Endometrial microvascular endothelial cells (primary cell): ENCODE measurements around the gene DNAJB8. TPM values are rescaled to one million over a fixed set of nuclear protein-coding genes. Genes with fewer than 3 reads are reported as not detected.

ENCODE experiments used
- in situ Hi-C: cut with HindIII; loops from 2 replicates; pipeline ENCODE4 v1.10.0; 2017; ENCODE audit warnings: low sequenced_read_pairs, low pct_unique_long_range_greater_than_20kb; ENCODE audit errors: inconsistent ontology term
- total RNA-seq: library from RNA; depleted of rRNA; stranded (reverse); fragments of >200 nt; gene quantifications from one replicate; pipeline ENCODE4 v1.2.3, GENCODE V29; 2015; ENCODE audit errors: inconsistent ontology term

Gene DNAJB8
- not detected for total RNA-seq

DNA sequence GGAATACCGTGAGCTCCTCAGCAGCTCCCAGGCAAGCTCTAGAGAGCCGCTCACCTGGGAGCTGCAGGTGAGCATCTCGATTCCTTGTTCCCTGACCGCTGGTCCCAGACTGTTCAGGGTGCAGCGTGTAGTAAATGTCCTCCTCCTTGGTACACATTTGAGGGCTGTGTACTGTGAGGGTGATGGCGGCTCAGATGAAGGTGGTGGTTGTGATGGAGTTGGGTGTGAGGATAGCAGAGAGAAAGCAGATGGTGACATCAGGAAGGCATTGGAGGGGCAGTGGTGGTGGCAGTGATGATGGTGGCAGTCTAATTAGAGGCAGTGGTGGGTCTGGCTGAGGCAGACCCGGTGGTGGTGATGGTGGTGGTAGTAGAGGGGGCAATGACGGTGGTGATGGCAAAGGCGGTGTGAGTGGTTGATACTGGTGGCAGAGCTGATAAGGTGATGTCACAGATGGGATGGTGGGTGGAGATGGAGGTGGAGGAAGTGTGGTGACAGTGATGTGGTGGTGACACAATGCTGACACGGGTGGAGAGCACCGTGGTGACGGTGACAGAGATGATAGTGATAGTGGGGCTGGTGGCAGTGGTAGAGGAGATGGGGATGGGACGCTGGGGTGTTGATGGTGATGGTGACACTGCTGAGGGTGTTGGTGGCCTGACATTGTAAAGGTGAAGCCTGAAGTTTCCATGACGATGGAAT, at the start of gene DNAJB8:
Gene DNAJB8, minus strand, starts transcription at position 51 of the 702 bp plus-strand sequence. CDS start 3,645 bp downstream, outside the sequence.
- in situ Hi-C loops = no loop called here

DNA sequence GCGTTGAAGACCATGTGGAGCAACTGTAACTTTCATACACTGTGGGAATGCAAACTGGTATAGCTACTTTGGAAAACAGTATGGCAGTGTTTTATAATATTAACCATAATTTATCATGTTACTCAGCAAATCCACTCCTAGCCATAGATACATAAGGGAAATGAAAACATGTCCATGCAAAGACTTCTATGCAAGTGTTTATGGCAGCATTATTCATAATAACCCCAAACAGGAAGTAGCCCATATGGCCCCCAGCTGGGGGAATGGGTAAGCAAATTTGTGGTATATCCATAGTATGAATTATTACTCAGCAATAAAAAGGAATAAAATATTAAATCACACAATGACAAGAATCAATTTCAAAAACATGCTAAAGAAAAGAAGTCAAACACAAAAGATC, 49.3 kb upstream of the DNAJB8 start:
- in situ Hi-C loops = no loop called here

DNA sequence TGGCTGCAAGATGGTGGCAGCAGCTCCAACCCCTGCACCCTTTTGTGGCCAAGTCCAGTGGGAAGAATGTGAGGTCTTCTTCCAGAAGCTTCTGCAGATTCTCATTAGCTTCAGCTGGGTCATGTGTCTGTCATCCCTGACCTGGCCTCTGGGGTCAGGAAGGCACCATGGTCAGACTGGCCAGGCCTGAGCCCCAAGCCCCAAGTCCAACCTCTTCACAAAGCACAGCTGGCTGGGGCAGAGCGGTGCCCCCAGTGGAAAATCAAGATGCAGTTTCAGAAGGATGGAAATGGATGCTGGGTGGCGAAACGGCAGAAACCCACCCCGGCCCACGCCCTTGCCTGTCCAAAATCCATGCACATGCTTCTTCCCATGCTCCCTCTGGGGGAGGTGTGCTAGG, 42.2 kb upstream of the DNAJB8 start:
- in situ Hi-C loops = no loop called here

DNA sequence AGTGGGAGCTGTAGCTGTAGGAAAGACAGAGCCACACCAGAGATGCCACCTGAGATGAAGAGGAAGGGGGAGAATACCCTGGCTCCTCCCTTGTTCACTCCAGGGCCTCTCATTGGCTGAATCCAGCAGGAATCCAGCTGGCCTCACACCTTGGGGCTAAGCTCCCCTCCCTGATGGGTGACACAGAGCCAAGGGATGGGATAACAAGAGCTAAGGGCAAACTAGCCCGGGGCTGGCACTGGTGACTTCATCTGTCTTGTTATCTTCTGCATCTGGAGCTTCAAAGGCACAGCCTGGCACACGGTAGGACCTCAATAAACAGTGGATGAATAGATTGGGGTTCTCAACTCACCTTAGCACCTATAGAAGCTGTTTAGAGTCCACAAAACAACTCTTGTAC, 40.1 kb upstream of the DNAJB8 start:
- in situ Hi-C loops = no loop called here

DNA sequence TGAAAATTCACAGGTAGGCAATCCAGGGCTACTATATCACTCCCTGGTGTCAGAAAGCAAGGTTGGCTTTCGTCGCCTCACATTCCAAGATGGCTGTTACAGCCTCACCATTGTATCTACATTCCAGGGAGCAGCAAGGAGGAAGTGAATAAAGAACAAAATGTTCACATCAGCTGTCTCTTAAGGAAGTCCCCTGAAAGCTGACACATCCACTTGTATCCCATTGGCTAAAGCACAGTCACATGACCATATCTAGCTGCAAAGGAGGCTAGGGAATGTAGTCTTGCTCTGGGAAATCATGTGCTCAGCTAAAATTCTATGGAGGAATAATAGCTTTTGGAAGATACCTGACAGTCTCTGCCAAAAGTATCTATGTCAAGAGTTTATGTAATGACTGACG, 39.1 kb upstream of the DNAJB8 start:
- in situ Hi-C loops = no loop called here

DNA sequence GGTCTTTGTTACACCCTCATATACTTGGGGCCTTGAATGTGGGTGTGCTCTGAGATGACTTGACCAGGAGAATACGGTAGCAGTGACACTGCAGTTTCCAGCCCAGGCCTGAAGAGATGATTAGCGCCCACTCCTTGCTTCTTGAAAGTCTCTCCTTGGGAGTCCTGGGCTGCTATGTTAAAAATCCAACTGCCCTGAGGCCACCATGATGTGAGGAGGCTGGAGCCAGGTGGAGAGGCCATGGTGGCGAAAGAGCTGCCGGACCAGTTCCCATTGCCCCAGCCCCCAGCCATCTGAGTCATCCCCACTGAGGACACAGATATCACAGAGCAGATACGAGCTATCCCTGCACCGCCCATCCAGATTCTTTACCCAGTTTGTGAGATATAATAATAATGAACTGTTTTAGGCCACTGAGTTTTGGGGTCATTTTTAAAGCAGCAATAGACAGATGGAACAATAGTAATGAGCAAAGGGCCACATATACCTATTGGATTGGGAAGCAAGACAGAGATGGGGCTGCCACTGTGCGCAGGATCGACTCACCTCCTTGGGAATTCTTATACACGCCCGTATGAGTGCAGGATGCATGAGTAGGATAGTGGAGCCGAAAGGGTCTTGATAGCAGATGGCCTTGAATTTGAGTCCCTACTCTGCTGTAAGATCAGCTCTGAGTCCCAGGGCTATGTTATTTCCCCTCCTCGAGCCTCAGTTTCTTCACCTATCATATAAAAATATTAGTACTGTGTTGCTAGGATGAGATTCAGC, 38.5 kb upstream of the DNAJB8 start:
- in situ Hi-C loops = no loop called here

DNA sequence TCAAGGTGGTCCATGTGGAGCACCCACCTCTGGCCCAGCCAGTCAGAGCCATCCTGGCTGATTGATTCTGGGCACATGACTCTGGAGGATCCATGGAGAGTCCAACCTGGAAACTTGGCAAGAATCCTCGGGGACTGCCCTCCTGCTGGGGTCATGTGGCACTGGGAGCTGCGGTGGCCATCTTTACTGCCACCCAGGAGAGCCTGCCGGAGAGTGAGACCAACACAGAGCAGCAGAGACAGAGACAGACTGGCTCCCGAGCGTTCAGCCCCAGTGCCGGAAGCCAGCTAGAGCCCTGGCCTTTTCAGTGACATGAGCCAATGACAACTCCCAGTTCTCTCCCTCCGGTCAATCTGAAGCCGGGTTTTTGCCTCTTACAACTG, 37.8 kb upstream of the DNAJB8 start:
- in situ Hi-C loops = no loop called here

DNA sequence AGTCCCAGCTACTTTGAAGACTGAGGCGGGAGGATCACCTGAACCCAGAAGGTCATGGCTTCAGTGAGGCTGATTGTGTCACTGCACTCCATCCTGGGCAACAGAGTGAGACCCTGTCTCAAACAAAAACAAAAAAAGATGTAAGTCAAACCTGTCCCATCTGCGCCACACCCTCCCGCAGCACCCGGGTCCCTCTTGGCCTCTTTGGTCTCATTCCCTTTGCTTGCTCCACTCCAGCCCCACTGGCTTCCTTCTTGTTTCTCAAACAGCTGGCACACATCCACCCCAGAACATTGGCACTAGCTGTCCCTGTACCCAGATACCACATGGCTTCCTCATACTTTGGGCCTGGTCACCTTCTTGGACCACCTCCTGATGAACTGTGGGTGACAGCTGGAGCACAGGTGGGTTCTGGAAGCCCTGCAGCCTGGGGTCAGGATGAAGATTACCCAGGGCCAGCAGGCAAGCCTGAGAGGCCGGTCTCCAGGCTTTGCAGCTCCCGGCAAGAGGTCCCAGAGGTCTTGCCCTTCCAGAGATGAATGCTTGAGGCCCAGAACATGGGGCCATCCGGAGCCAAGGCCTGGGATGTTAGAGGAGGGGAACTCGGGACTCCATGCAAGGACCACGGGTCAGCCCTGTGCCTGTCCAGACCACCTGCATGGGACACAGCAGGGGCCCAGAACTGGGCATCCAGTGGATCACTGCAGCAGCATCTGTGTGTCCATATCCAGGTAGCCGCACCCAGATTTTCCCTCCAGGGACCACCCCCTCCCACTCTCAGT, 37.3 kb upstream of the DNAJB8 start:
- in situ Hi-C loops = no loop called here

DNA sequence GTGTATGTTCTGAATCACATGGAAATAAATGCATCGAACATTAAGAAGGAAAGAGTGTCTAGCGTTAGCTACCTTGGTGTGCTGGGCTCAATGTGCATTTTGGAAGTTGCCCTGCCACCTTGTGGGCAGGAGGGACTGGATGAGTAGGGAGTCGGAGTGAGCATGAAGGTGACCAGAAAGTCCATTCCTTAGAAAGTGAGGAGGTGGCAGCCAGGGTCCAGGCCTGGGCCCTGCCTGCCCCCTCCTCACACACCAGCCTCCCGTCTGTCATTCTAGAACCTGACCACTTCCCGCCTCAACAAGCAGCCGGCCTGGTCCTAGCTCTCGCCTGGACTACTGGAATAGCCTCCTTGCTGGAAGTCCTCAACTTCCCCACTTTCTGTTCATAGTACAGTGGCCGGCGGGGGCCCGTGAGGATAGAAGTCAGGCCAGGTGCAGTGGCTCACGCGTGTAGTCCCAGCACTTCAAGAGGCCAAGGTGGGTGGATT, 36.5 kb upstream of the DNAJB8 start:
- in situ Hi-C loops = no loop called here

DNA sequence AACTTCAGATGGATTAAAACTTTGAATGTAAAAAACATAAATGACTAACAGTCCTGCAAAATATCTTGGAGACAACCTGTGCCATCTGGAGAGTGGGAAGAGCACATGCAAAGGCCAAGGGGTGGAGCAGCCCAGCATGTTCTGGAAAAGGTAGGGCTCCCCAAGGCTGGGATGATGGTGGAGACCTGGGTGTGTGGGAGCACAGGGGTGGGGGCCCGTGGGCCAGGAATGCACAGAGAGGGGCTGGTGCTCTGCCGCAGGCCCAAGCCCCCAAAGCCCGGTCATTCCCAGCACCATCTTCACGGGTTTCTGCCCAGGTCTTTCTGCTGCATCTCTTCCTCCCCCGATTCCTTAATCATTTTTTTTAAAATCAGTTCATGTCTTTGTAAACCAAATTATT, 36.0 kb upstream of the DNAJB8 start:
- in situ Hi-C loops = no loop called here

DNA sequence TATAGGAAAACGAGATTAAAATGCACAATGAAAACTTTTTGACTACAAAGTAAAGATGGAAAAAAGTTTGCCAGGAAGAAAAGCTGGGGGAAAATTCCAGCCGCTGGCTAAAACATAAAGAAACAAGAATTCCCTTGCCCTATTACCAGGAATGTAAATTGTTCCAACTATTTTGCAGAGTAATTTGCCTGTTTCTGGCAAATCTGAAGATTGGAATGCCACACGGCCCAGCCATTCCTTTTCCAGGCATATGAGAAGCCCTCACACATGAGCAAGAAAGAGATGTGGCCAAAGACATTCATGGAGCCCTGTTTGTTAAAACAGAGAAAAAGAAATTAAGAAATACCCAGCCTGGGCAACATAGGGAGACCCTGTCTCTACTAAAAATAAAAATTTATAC, 34.7 kb upstream of the DNAJB8 start:
- in situ Hi-C loops = no loop called here

DNA sequence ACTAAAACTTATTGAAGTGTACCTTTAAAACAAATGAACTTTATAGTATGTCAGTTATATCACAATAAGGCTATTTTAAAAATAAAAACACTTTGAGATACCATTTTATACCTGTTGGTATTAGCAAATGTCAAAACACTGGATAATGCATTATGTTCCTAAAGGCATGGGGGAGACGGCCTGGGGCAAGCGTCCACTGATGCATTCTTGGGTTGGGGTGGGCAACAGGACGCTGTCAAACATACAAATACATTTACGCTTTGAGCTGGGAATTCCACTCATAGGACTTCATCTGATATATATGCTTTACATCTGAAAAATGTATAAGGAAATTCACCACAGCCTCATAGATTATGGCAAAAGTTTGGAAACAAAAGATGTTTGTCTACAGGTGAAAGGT, 33.9 kb upstream of the DNAJB8 start:
- in situ Hi-C loops = no loop called here

DNA sequence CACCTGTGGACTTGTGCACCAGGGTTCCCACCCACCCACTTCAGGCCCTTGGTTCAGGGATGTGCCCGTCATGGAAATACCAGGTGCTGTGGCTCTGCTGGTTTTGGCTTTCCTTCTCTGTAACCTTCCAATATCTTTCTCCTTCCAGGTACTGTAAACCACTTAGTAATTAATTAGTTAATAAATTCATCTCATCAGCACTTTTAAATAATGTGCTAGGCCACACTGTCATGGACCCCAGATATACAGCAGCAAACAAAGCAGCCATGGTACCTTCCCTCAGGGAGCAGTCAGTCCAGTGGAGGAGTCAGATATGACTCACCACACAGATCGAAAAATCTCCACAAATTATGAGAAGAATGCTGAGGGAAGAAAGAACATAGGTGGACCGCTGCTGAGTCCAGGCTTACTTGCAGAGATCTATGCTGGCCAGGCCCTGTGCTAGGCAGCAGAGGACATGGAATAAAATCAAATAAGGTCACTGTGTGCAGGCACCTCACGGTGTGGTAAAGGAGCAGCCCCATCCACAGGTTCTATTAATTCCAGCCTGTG, 33.1 kb upstream of the DNAJB8 start:
- in situ Hi-C loops = loop anchor here (10.0 kb wide), 1 partner anchor 75 kb away; no protein-coding TSS in a partner anchor

DNA sequence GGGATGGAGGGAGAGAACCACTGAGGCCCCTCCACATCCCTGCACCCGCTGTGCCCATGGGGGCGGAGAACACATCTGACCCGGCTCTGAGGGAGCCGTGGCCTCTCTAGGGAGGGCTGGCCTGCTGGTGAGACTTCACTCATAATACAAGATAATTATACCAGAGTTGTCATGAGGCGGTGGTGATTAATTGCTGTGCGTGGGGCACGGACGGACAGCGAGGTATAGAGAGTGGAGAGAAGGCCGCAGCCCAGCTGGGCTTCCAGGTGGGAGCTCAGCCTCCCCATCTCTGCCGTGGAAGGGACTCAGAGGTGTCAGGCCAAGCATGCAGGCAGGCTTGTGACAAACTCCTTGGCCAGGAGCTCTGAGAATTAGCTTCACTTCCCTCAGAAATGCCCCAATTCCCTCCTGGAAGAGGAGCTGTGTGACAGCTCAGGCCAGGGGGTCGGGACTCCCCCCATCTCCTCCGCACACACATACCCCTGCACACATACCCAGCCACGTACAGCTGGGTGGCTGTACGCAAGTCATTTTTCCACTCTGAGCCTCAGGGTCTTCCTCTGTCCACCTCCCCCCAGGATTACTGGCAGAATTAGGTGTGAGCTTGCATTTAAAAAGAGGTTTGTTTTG, 32.3 kb upstream of the DNAJB8 start:
- in situ Hi-C loops = loop anchor here (10.0 kb wide), 1 partner anchor 74 kb away; no protein-coding TSS in a partner anchor

DNA sequence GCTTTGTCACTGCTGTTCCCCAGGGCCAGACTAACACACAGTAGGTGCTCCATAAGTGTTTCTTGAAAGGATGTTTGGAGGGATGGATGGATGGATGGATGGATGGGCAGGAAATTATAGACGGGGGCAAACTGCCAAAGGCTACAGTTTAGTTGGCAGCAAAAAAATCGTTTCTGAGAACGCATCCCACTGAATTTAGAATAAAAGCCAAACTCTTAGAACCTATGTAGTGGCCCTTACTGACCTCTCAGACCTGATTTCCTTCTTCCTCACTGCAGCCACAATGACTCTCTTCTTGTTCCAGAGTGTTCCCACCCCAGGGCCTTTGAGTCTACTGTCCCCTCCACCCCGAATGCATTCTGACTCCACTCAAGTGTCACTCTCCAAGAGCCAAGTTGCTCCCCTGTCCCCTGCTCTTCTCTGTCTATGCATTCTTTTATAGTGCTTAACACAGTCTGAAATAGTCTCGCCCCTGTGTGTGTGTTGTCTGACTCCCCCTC, 31.5 kb upstream of the DNAJB8 start:
- in situ Hi-C loops = loop anchor here (10.0 kb wide), 1 partner anchor 73 kb away; no protein-coding TSS in a partner anchor

DNA sequence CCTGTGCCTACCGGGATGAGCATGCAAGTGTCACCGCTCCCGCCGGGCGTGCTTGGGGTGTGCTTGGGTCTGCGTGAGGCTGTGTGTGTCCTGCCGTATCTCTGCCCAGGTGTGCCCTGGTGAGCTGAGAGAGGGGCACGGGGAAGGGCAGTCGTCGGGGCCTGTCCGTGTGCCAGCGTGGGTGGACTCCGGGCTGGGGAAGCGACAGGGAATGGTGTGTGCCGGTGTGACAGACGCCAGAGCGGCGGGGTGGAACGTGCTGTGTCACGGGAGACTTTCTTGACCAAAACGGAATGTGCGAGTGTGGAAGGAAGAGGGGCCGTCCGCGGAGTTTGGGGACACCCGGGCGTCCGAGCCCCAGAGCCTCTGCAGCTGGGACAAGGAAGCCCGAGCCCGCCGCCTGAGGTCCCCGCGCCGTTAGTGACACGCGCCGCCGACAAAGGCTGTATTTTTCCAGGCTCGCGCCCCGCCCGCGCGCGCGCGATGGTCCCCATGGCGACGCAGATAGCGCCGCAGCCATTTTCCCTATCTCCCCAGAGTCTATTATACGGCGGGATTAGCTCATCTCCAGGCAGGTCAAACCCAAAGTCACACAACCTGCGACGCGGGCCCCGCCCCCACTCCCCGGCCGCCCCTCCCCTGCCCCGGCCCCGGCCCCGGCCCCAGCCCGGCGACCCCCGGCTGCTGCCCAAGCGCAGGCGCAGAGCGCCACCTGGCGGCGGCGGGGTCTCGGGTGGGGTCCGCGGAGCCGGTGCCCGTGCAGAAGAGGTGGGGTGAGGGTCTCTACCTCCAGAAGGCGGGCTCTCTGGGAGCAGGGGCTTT, 30.8 kb upstream of the DNAJB8 start:
- in situ Hi-C loops = loop anchor here (10.0 kb wide), 1 partner anchor 73 kb away; no protein-coding TSS in a partner anchor

DNA sequence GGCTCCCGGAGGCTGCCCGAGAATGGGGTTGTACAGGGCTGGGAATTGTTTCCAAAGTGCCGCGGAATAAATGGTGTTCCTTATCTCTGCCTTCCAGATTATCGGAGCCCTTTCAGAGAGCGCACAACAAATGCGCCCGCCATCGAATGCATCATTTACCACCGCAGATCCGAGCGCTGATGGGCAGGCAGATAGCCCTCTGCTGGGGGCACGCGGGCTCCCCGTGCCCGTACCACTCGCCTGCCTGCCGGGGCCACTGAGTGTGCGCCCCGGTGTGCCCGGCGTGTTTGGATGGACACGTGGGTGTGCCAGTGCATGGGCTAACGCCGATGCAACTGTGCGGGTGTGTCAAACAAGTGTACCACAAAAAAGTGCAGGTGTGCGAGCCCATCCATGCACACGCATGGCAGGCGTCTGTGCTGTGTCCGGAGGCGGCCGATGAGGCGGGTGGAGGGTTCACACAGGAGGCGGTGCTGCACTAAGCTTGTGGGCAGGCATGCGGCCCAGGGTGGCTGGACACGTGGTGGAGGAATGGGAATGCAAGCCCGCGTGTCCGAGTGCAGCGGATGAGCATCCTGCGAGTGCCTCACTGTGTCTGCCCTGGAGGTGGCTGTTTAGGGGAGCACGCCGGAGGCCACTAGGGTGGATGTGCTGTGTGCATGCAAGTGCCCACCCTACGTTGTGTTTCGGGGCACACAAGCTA, 30.1 kb upstream of the DNAJB8 start:
- in situ Hi-C loops = loop anchor here (10.0 kb wide), 1 partner anchor 72 kb away; no protein-coding TSS in a partner anchor
